NCI-H748 treated with DMSO at 0.1 percent for 48 hours (cell line): ENCODE results near the gene SLC6A17.

ENCODE experiments used
- DNase-seq: peaks from one replicate; lab custom pipeline; 2025; lab: John Stamatoyannopoulos, UW

The SLC6A17 gene

GRCh38 chr1:110135666-110136065 lies 14.6 kb upstream of the SLC6A17 start:
- peak; percentile 57 for DNase-seq

- peak; percentile 95 for DNase-seq
Measured at GRCh38 chr1:110136911-110137310, 13.4 kb upstream of the SLC6A17 start.

DNA sequence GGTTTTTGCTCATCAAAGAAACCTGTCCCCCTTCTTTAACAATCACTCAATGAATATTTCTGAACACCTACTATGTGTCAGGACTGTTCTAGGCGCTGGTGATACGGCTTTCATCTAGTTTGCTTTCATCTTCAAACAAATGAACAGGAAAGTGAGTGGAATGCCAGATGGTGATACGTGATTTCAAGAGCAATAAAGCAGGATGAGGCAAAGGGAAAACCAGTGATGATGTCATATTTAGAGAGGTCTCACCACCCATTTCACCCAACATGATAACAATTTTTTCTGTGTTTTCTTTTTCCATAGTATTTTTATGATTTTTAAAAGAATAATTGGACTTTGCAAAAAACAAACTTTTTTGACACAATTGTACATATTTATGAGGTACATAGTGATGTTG lies 11.3 kb upstream of the SLC6A17 start:
- DNase-seq, result no peak

DNA sequence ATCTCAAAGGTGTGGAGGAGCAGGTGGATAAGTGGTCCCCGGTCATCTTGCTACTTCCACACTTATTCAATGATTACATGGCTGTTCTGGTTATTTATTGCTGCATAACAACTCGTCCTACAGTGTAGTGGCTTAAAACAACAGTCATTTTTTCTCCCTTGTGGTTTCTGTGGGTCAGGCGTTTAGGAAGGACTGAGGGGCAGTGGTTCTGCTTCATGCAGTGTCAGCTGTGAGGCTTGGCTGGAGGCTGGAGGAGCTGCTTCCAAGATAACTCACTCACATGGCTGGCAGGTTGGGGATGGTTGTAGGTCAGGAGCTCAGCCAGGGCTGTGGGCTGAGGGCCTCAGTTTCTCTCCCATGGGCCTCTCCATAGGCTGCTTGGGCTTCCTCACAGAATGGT lies 5.9 kb upstream of the SLC6A17 start:
- no peak for DNase-seq

- DNase-seq, result peak; percentile 65
Measured at GRCh38 chr1:110148961-110149360, 1.3 kb upstream of the SLC6A17 start.

GRCh38 chr1:110151175-110151669 lies 928 bp downstream of the SLC6A17 start:
- no peak for DNase-seq

DNA sequence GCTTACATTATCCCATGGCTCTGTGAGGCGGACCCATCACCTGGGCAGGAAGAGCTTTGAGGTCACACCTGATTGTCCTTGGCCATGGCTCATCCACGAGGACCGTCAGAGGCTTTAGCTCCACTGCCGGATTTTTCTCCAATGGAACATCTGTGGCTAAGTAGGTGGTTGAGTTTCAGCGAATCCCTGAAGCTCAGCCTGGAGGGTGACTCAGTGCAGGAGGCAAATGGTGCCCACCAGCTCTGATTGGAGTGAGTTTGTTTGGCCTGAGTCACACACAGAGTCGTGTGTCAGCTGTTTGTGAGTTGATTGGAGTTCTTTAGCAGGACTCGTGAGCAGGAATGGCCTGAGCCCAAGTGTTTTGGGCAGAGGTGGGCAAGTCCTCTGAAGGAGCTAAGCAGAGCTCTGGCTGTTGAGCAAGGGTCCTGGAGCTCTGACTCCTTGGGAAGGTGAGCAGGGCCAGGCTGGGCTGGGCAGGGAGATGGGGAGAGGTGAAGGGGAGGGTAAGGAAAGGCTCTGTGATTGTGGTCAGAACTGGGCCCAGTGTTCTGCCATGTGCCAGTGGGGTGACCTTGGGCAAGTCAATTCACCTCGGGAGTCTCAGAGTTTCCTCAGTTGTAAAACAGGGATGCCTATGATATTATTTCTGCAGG lies 2.0 kb downstream of the SLC6A17 start:
- no peak for DNase-seq

DNA sequence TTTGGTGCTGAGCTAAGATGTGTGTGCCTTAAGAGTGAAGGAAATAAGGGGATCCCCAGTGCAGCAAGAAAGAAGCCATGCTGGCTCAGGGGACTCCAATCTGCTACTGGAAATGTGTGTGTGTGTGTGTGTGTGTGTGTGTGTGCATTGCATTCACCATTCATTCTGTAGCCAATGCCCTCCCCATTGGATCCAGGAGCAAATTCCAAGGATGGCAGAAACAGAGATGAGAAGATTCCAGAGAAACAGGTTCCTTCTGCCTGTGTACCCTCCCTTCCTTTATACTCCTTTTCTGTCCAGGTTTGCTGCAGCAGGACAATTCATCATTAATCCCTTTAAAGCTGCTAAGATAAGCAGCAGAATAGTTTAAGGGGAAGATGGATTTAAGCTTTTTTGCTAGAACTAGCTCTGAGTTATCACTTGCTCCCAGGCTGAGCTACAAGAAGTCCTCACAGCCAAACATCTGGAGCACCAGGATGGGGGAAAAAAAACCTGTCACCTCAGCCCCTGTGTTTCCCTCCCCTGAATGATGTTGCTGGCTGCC lies 3.2 kb downstream of the SLC6A17 start:
- DNase-seq, result no peak

DNA sequence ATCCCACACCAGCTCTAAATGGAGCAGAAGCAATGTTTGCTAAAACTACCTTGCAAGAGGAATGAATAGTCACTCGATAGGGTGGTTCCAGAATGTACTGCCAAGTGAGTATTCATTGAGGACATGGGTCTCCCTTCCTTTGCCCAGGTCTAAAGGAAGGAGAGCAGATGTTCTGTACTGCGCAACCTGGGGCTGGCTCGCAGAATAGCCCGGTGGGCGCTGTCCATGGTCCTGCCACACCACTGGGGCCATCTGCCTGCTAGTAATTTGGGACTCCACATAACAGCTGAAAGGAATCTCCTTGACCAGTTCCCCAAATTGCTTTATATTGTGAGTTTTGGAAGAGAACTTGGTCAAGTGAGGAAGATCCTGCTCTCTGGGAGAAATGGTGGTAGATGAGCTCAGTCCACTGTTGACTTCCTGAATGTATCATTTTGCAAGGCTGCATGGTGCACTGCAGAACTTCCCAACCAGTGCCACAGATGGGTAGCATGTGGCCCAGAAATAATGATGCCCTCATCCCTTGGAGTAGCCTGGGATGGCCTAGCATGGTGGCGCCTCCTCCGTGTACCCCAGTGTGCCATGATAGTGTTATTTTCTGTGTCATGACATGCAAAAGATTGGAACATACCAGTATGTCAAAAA lies 5.7 kb downstream of the SLC6A17 start:
- no peak for DNase-seq

DNA sequence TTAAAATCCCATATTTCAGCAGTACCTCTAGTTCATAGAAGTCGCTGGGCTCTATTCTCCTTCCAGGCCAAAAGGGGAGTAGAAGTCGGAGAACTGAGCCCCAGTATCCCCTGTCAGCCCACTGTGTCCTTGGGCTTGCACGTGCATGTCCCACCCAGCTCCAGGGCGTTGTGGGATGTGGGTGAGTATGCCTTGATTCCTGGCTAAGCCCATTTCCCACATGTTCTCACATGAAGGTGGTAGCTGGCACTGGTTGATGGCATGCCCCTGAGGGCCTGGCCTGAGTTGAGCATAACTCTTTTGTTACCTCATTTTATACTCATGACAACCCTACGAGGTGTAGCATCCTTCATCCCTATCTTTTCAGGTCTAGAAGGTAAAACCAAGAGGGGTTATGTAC lies 8.0 kb downstream of the SLC6A17 start:
- DNase-seq, result no peak

GRCh38 chr1:110159168-110159567 lies 8.9 kb downstream of the SLC6A17 start:
- DNase-seq, result no peak

DNA sequence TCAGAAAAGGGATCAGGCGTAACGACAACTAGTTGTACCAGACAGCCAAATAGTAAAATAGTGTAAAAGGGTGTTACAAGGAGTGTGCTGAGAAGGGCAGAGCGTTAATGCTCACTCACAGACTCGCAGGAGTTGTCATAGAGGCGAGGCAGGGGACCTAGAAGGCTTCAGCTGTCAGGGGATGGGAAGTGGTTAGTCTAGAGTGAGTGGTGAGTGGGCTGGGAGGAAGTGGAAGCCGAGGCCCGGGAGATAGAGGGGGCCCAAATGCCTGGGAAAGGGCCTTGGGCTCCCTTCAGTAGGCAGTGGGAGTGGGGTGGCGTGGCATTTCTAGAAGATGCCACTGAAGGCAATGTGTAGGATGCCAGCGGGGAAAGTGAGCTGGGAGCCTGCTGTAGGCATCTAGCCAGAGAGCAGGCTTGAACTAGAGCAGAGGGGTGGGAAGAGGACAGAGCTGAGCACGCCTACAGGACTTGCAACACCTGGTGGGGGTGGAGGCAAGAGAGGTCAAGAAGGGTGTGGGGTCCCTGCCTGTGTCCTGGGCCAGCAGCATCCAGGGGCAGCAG lies 10.3 kb downstream of the SLC6A17 start:
- no peak for DNase-seq

DNA sequence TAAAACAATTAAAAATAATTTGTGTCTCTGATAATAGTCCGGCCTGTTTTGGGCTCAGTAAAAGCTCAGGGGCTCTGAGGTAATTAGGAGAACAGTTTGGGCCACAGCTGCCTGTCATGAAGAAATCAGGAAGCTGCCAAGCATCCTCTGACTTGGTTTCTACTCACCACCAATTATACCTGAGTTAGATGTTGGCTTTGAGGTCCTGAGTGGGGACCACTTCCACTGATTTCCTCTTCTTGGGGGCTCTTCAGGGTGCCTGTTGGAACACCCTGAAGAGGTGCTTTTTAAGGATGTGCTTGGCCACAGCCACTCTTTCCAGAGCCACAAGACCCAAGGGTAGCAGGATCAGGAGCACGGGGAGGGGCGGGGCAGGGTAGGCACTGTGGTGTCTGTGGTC lies 10.9 kb downstream of the SLC6A17 start:
- DNase-seq, result no peak

- DNase-seq, result no peak
Measured at GRCh38 chr1:110161849-110162248, 11.6 kb downstream of the SLC6A17 start.

- DNase-seq, result no peak
Measured at GRCh38 chr1:110163591-110163990, 13.3 kb downstream of the SLC6A17 start.

- no peak for DNase-seq
Measured at GRCh38 chr1:110164725-110165350, 14.5 kb downstream of the SLC6A17 start.

- DNase-seq, result no peak
Measured at GRCh38 chr1:110165761-110166231, 15.5 kb downstream of the SLC6A17 start.

DNA sequence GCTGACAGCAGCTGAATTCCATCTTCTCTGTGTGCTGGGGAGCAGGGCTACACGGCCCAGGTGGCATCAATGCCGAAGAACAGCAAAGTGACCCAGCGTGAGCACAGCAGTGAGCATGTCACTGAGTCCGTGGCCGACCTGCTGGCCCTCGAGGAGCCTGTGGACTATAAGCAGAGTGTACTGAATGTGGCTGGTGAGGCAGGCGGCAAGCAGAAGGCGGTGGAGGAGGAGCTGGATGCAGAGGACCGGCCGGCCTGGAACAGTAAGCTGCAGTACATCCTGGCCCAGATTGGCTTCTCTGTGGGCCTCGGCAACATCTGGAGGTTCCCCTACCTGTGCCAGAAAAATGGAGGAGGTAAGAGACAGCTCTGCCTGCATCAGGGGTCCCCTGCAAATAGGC lies 16.6 kb downstream of the SLC6A17 start:
- DNase-seq, result no peak

DNA sequence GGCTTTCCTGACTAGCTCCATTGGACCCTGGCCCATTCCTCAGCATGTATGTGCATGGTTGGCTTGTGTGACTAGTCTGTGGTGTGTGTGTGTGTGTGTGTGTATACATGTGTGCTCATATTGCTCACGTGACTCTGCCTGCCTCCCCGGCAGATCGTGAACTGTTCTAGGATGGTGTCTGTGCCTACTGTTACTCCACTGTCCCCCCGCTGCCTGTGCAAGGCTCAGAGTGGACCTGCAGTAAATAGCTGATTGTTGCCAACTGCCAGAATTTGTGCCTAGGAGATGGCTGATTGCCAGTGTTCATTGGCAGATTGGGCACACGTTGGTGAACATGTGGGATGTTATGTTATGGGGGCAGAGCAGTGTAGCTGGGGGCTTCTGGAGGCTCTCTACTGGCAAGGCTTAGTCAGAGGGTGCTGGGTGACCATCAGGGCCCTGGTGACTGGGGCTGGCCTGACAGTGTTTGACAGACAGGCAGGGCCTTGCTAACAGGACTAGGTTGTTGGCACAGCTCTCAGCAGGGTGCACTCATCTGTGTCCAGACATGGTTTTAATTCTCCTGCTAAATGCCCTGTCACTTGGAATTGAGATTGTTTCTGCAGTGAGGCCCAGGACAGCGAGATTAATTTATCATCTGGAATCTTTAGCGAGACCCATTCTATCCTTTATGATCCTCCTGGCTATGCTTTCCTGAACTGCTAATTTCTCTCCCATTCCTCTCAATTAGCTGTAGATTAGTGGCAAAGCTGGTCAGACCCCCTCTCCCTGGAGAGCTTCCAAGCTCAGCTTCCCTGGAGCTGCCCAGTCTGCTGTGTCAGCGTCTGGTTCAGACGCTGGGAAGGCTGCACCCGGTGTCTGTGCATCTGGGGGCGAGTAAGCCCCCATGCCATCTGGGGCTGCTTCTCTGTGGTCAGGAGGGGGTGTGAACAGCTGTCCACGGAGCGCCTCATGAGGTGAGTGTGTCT lies 20.8 kb downstream of the SLC6A17 start:
- DNase-seq, result no peak

DNA sequence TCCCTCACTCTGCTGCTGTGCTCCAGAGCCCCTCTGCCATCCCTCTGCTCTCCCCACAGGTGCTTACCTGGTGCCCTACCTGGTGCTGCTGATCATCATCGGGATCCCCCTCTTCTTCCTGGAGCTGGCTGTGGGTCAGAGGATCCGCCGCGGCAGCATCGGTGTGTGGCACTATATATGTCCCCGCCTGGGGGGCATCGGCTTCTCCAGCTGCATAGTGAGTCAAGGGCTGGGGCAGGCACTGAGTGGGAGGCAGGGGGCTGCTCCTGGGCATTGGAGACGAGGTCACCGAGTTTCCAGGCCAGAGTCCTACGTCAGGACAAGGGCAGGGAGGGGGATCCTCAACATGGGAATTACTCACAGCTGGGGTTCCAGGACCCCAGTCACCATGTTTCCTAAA lies 21.7 kb downstream of the SLC6A17 start:
- no peak for DNase-seq

- DNase-seq, result no peak
Measured at GRCh38 chr1:110173466-110174105, 23.3 kb downstream of the SLC6A17 start.
